GM12875 (cell line): Measurements from ENCODE around the gene SORBS1.

ENCODE experiments used
- H3K4me3 ChIP-seq: one replicate; pipeline ENCODE4 v1.5.1; 2011; ENCODE audit warnings: low read depth, low read length, control low read depth
- TF ChIP-seq, protein P1 (sequence below): IDR thresholded peaks from 2 replicates; pipeline ENCODE4 v1.5.1; 2011; ENCODE audit warnings: low read depth, mild to moderate bottlenecking, control low read depth, inconsistent platforms, low read length, moderate library complexity, borderline replicate concordance; ENCODE audit not compliant: insufficient read depth

SORBS1 gene

GRCh38 chr10:95540514-95541052 is 20.6 kb downstream of the SORBS1 start:
- no peak overlapping the region for H3K4me3 ChIP-seq
- TF ChIP-seq, protein P1, sequence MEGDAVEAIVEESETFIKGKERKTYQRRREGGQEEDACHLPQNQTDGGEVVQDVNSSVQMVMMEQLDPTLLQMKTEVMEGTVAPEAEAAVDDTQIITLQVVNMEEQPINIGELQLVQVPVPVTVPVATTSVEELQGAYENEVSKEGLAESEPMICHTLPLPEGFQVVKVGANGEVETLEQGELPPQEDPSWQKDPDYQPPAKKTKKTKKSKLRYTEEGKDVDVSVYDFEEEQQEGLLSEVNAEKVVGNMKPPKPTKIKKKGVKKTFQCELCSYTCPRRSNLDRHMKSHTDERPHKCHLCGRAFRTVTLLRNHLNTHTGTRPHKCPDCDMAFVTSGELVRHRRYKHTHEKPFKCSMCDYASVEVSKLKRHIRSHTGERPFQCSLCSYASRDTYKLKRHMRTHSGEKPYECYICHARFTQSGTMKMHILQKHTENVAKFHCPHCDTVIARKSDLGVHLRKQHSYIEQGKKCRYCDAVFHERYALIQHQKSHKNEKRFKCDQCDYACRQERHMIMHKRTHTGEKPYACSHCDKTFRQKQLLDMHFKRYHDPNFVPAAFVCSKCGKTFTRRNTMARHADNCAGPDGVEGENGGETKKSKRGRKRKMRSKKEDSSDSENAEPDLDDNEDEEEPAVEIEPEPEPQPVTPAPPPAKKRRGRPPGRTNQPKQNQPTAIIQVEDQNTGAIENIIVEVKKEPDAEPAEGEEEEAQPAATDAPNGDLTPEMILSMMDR = no peak

- H3K4me3 ChIP-seq = no peak overlapping the region
- TF ChIP-seq, protein P1 = no peak
Observed at GRCh38 chr10:95539560-95540284, 21.4 kb downstream of the SORBS1 start.

- no peak overlapping the region for H3K4me3 ChIP-seq
- TF ChIP-seq, protein P1 = no peak
Observed at GRCh38 chr10:95538412-95538811, 22.8 kb downstream of the SORBS1 start.

DNA sequence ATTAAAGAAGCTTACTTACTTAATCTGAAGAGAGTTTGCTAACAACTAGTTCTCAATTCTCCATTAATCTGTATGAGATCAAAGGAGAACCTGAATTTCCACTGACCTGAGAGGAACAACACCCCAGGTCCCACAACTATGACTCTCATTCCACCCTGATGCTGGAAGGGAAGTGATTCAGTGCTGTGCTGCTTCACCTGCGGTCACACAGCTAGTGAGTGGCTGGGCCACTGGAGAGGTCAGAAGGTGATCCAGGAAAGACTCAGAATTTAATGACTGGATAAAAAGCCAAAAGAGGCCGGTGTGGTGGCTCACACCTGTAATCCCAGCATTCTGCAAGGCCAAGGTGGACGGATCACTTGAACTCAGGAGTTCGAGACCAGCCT is 23.6 kb downstream of the SORBS1 start:
- TF ChIP-seq, protein P1 = no peak
- no peak overlapping the region for H3K4me3 ChIP-seq

DNA sequence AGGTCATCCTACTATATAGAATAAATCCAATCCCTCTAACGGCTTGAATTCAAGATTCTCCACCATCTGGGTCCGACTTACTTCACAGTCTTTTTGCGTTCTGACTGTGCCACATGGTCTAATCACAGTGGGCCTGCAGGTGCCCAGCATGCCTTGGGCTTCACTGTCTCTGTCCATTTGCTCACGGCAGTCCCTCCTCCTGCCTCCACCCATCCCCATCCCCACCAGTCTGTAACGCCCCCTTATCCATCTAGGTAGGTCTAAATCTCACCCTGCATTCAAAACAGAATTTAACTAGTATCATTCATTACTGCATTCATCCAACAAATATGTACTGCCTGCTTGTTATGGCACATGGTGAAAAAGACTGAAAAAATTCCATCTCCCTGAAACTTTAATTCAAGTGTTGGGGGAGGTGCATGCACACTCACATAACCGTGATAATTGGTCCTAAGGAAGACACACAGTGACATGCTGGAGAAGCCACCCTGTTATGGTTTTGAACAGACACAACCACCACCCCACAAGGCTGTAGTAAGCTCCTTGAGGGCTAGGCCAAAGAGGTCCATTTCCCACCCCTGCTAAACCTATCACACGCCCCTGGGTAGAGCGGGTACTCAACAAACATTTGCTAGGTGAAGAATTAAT is 24.2 kb downstream of the SORBS1 start:
- no peak overlapping the region for H3K4me3 ChIP-seq
- TF ChIP-seq, protein P1 = no peak

GRCh38 chr10:95536017-95536416 is 25.2 kb downstream of the SORBS1 start:
- H3K4me3 ChIP-seq = no peak overlapping the region
- TF ChIP-seq, protein P1 = no peak

DNA sequence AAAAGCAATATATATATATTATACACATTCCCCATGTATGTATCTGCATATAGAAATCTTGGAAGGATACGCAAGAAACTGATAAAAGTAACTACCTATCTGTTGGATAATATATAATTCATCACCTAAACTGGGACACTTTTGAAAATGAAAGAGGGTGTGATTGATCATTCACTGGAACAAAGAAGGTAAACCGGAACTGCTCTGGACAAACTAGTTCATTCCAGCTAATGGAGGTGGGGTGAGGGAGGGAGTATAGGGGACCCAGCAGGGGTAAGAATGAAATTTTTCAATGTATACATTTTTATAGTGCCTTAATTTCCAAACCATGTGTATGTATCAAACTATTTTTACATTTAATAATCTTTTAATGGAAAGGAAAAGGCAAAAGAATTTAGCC is 25.6 kb downstream of the SORBS1 start:
- TF ChIP-seq, protein P1 = no peak
- no peak overlapping the region for H3K4me3 ChIP-seq
